Thyroid gland (tissue), 4 donors: ENCODE measurements around the gene ATAD1.

Experiments
- CTCF ChIP-seq, 6 experiments: fragments of 200-600 bp in 3 of 6; fragments of 450-650 bp in 3 of 6; sonication (generic) in 3 of 6; IDR thresholded peaks; one replicate each; pipeline ENCODE4 v1.5.1; 2016 to 2019; ENCODE audit warnings: antibody characterized with exemption in 6 of 6, mild to moderate bottlenecking in 2 of 6, inconsistent platforms in 1 of 6, moderate library complexity in 1 of 6
- POLR2A ChIP-seq, 2 donors: fragments of 450-650 bp; IDR thresholded peaks; one replicate each; pipeline ENCODE4 v1.6.1; 2017; ENCODE audit warnings: antibody characterized with exemption in 2 of 2, mild to moderate bottlenecking in 2 of 2, moderate library complexity in 1 of 2

DNA sequence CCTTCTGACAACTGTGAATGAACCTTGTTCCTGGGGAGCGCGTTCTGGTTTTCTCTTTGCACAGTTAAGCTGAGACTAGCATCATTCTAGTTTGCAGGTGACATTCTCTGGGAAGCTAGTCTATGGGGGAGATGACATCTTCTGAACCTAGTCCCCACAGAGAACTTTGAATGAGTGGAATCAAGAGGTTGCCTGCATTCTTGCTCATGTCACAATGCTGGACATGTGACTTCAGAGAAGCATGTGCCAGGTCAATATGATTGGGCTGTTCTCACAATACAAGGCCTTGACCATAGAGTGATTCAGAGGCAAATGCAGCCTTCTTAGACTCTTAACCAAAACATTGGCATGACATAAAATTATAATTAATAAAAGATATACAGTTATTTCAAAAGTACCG, 23.2 kb upstream of the ATAD1 start:
- no peak for TF ChIP-seq CTCF (IDR thresholded peaks at IDR 0.05)
- TF ChIP-seq POLR2A (IDR thresholded peaks at IDR 0.05) = no peak
